ENCODE data around the gene SLC51A.

Gene SLC51A

GRCh38 chr3:196220587-196220986 lies 4.3 kb downstream of the SLC51A start:
- TF ChIP-seq ZFX (IDR thresholded peaks at IDR 0.05; ENCODE audit: borderline replicate concordance) (no peak), CTCF (IDR thresholded peaks at IDR 0.05) (no peak)
- no peak overlapping the region for H3K27ac ChIP-seq

GRCh38 chr3:196220991-196221390 lies 4.7 kb downstream of the SLC51A start:
- no peak overlapping the region for H3K27ac ChIP-seq
- TF ChIP-seq ZFX (IDR thresholded peaks at IDR 0.05; ENCODE audit: borderline replicate concordance) (no peak), CTCF (IDR thresholded peaks at IDR 0.05) (no peak)

GRCh38 chr3:196222876-196223595 lies 6.7 kb downstream of the SLC51A start:
- TF ChIP-seq CTCF (IDR thresholded peaks at IDR 0.05) (no peak), ZFX (IDR thresholded peaks at IDR 0.05; ENCODE audit: borderline replicate concordance) (no peak)
- H3K27ac ChIP-seq = no peak overlapping the region

GRCh38 chr3:196225086-196225485 lies 8.8 kb downstream of the SLC51A start:
- H3K27ac ChIP-seq = no peak overlapping the region
- TF ChIP-seq ZFX (IDR thresholded peaks at IDR 0.05; ENCODE audit: borderline replicate concordance) (no peak), CTCF (IDR thresholded peaks at IDR 0.05) (no peak)

- no peak overlapping the region for H3K27ac ChIP-seq
- TF ChIP-seq ZFX (IDR thresholded peaks at IDR 0.05; ENCODE audit: borderline replicate concordance) (no peak), CTCF (IDR thresholded peaks at IDR 0.05) (no peak)
These were observed 9.5 kb downstream of the SLC51A start for GRCh38 chr3:196225763-196226364.

- no peak overlapping the region for H3K27ac ChIP-seq
- TF ChIP-seq CTCF (IDR thresholded peaks at IDR 0.05) (no peak), ZFX (IDR thresholded peaks at IDR 0.05; ENCODE audit: borderline replicate concordance) (no peak)
These were observed 10.8 kb downstream of the SLC51A start for GRCh38 chr3:196227121-196227561.
